Neural cell (in vitro differentiated cells): ENCODE measurements around the gene UBP1. TPM values are rescaled to one million over a fixed set of nuclear protein-coding genes. Genes with fewer than 3 reads are reported as not detected.
A peak's percentile ranks its signal among the peaks of the same experiment; 100 is the strongest.

Experiments used
- H2AFZ ChIP-seq: fragments of 200-600, 300-800 bp; sonication (generic), shearing (Covaris generic); 2 replicates; pipeline ENCODE4 v1.6.0; 2014; ENCODE audit warnings: low read depth, mild to moderate bottlenecking, antibody characterized with exemption, low read length, moderate library complexity
- H3F3A ChIP-seq: fragments of 200-600 bp; shearing (Covaris generic); 2 replicates; pipeline ENCODE4 v1.6.1; 2016; ENCODE audit warnings: mild to moderate bottlenecking, moderate library complexity, mixed read lengths, antibody characterized with exemption, low read length; ENCODE audit not compliant: insufficient read depth, poor library complexity, severe bottlenecking
- H3K27ac ChIP-seq: fragments of 200-600, 300-800 bp; sonication (generic), shearing (Covaris generic); 2 replicates; pipeline ENCODE4 v1.5.1; 2014; ENCODE audit warnings: mild to moderate bottlenecking, low read length, moderate library complexity
- H3K27me3 ChIP-seq: fragments of 300-800, 200-600 bp; sonication (generic), shearing (Covaris generic); 2 replicates; pipeline ENCODE4 v1.6.0; 2014; ENCODE audit warnings: mild to moderate bottlenecking, low read depth, low read length, moderate library complexity; ENCODE audit not compliant: insufficient read depth
- H3K36me3 ChIP-seq: fragments of 300-800, 200-600 bp; sonication (generic), shearing (Covaris generic); 2 replicates; pipeline ENCODE4 v1.5.1; 2014; ENCODE audit warnings: mild to moderate bottlenecking, antibody characterized with exemption, low read length, moderate library complexity; ENCODE audit not compliant: insufficient read depth
- H3K4me2 ChIP-seq: fragments of 300-800, 200-600 bp; sonication (generic), shearing (Covaris generic); 2 replicates; pipeline ENCODE4 v1.6.0; 2014; ENCODE audit warnings: mild to moderate bottlenecking, low read length
- H3K4me3 ChIP-seq: fragments of 300-800, 200-600 bp; sonication (generic), shearing (Covaris generic); 2 replicates; pipeline ENCODE4 v1.5.1; 2014; ENCODE audit warnings: mild to moderate bottlenecking, low read length, moderate library complexity
- H3K79me2 ChIP-seq: fragments of 200-600 bp; shearing (Covaris generic); replicated peaks from 2 replicates; pipeline ENCODE4 v1.6.0; 2014; ENCODE audit warnings: mild to moderate bottlenecking, low read length, moderate library complexity; ENCODE audit not compliant: insufficient read depth
- H3K9ac ChIP-seq: fragments of 300-800, 200-600 bp; sonication (generic), shearing (Covaris generic); 2 replicates; pipeline ENCODE4 v1.6.1; 2016; ENCODE audit warnings: mild to moderate bottlenecking, low read length, mixed read lengths
- H3K9me2 ChIP-seq: fragments of 200-600 bp; shearing (Covaris generic); 2 replicates; pipeline ENCODE4 v1.6.1; 2016; ENCODE audit warnings: mild to moderate bottlenecking, low read length, mixed read lengths; ENCODE audit not compliant: insufficient read depth
- H3K9me3 ChIP-seq: fragments of 200-600, 300-800 bp; sonication (generic), shearing (Covaris generic); 2 replicates; pipeline ENCODE4 v1.6.1; 2016; ENCODE audit warnings: mild to moderate bottlenecking, mixed run types, low read length, moderate library complexity, mixed read lengths
- H4K20me1 ChIP-seq: fragments of 200-600 bp; shearing (Covaris generic); 2 replicates; pipeline ENCODE4 v1.6.1; 2016; ENCODE audit warnings: mild to moderate bottlenecking, mixed run types; ENCODE audit not compliant: insufficient read depth
- CTCF ChIP-seq: fragments of 450-650 bp; IDR thresholded peaks from 2 replicates; pipeline ENCODE4 v1.5.1; 2014; ENCODE audit warnings: antibody characterized with exemption, mild to moderate bottlenecking, moderate library complexity; ENCODE audit not compliant: poor library complexity, severe bottlenecking
- EP300 ChIP-seq: fragments of 450-650 bp; conservative IDR thresholded peaks from 2 replicates; pipeline ENCODE4 v1.6.1; 2014; ENCODE audit warnings: antibody characterized with exemption, mild to moderate bottlenecking, moderate library complexity; ENCODE audit not compliant: poor library complexity, severe bottlenecking
- EZH2 ChIP-seq: fragments of 200-600, 300-800 bp; shearing (Covaris generic), sonication (generic); IDR thresholded peaks from 2 replicates; pipeline ENCODE4 v1.6.1; 2014; ENCODE audit warnings: antibody characterized with exemption, low read length, borderline replicate concordance, mild to moderate bottlenecking; ENCODE audit not compliant: insufficient read depth, poor library complexity, severe bottlenecking
- MXI1 ChIP-seq: fragments of 450-650 bp; conservative IDR thresholded peaks from 2 replicates; pipeline ENCODE4 v1.6.1; 2014; ENCODE audit warnings: antibody characterized with exemption, mild to moderate bottlenecking; ENCODE audit not compliant: poor library complexity, severe bottlenecking
- POLR2AphosphoS5 ChIP-seq: IDR thresholded peaks from 2 replicates; pipeline ENCODE4 v1.6.1; 2012
- RAD21 ChIP-seq: fragments of 450-650 bp; conservative IDR thresholded peaks from 2 replicates; pipeline ENCODE4 v1.6.1; 2014; ENCODE audit warnings: antibody characterized with exemption, mild to moderate bottlenecking, moderate library complexity
- REST ChIP-seq: IDR thresholded peaks from 2 replicates; pipeline ENCODE4 v1.6.1; 2012; ENCODE audit warnings: borderline replicate concordance
- SMC3 ChIP-seq: fragments of 450-650 bp; conservative IDR thresholded peaks from 2 replicates; pipeline ENCODE4 v1.6.1; 2014; ENCODE audit warnings: antibody characterized with exemption, mild to moderate bottlenecking, moderate library complexity; ENCODE audit not compliant: poor library complexity
- TAF1 ChIP-seq: IDR thresholded peaks from 2 replicates; pipeline ENCODE4 v1.6.1; 2012; ENCODE audit warnings: low read depth
- polyA plus RNA-seq: library from polyadenylated mRNA; depleted of rRNA; stranded (reverse); fragments of >200 nt; gene quantifications from 2 replicates; pipeline ENCODE4 v1.2.3, GENCODE V29; 2014

Gene UBP1
- polyA plus RNA-seq, 1 donor from 2014 or later: 74.2 TPM

DNA sequence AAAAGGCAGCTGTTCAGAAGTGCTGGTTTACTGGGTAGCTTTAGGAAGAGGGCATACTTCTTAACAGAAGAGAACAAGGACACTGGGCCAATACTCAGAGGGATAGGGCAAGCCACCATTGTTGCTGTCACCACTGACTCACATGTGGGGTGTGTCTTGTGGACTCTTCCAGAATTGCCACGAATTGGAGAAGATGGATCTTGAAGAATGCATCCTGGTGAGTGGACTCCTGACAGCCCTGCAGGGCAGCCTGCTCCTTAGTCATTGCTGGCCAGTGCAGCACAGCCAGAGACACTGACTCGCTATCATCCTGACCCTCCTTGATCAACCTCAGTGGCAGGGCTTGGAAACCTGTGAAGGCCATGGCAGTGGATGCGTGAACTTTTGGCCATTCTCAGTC, 62.3 kb downstream of the UBP1 start:
- H2AFZ ChIP-seq: no peak overlapping the region
- H3K4me3 ChIP-seq: no peak overlapping the region
- no peaks in the 10 kb centered on the region for H3F3A ChIP-seq
- no peak for TF ChIP-seq CTCF
- TF ChIP-seq EP300: no peak
- no peak for TF ChIP-seq TAF1
- TF ChIP-seq EZH2: no peak
- no peak for TF ChIP-seq SMC3
- TF ChIP-seq RAD21: no peak
- no peak for TF ChIP-seq REST
- no peak for TF ChIP-seq POLR2AphosphoS5
- TF ChIP-seq MXI1: no peak
- no peak overlapping the region for H3K9ac ChIP-seq
- H3K27ac ChIP-seq: no peak overlapping the region
- H3K36me3 ChIP-seq: peaks cover 22% of the 10 kb centered on the region
- H3K4me2 ChIP-seq: no peak overlapping the region
- no peaks in the 10 kb centered on the region for H3K79me2 ChIP-seq
- H3K9me3 ChIP-seq: no peaks in the 10 kb centered on the region
- H3K9me2 ChIP-seq: no peaks in the 10 kb centered on the region
- no peaks in the 10 kb centered on the region for H3K27me3 ChIP-seq
- no peaks in the 10 kb centered on the region for H4K20me1 ChIP-seq

DNA sequence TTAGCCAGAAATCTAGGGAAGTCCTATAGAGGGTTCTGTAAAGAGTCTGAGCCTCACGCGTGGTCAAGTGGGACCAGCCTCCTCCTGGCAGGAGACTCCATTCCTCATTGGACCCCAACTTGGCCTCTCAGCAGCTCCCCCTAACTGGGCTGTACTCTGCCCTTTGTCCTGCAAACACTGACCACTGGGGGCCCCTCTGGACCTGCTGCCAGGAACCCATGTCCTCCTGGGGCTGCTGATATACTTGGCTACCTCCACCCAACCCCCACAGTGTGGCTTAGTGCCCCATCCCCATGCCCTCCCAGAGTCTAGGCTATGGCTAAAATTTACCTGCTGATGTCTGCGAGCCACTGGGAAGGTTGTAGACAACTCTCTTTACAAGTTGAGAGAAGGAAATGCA, 62.7 kb downstream of the UBP1 start:
- Histone ChIP-seq H3K27ac (no peak overlapping the region), H3K4me3 (no peak overlapping the region), H3K9ac (no peak overlapping the region), H3K27me3 (no peaks in the 10 kb centered on the region), H3K79me2 (no peaks in the 10 kb centered on the region), H3K9me3 (no peaks in the 10 kb centered on the region), H3K4me2 (no peak overlapping the region), H2AFZ (no peak overlapping the region), H3K36me3 (peaks cover 17% of the 10 kb centered on the region), H4K20me1 (no peaks in the 10 kb centered on the region), H3K9me2 (no peaks in the 10 kb centered on the region), H3F3A (no peaks in the 10 kb centered on the region)
- TF ChIP-seq MXI1 (no peak), POLR2AphosphoS5 (no peak)

- Histone ChIP-seq H3K4me3 (no peak overlapping the region), H3K9me2 (no peaks in the 10 kb centered on the region), H3K27ac (no peak overlapping the region), H2AFZ (no peak overlapping the region), H4K20me1 (no peaks in the 10 kb centered on the region), H3F3A (no peaks in the 10 kb centered on the region), H3K27me3 (no peaks in the 10 kb centered on the region), H3K36me3 (peaks cover 13% of the 10 kb centered on the region), H3K9me3 (no peaks in the 10 kb centered on the region), H3K4me2 (no peak overlapping the region), H3K9ac (no peak overlapping the region), H3K79me2 (no peaks in the 10 kb centered on the region)
- TF ChIP-seq POLR2AphosphoS5 (no peak), REST (no peak), TAF1 (no peak), MXI1 (no peak), SMC3 (peak; percentile 19), EP300 (no peak), CTCF (no peak), EZH2 (no peak)
These were observed 67.1 kb downstream of the UBP1 start for GRCh38 chr3:33373082-33373437.
